SK-N-SH (cell line): ENCODE data around the gene WNT5A. TPM values are rescaled to one million over a fixed set of nuclear protein-coding genes. Genes with fewer than 3 reads are reported as not detected.
A peak's percentile ranks its signal among the peaks of the same experiment; 100 is the strongest.

Experiments
- CTCF ChIA-PET: fragments of 300-600, 350-600 bp; formaldehyde crosslinking; extraction: SDS; loops from one replicate; lab custom pipeline; 2021; lab: Yijun Ruan, JAX
- POLR2A ChIA-PET: fragments of 350-600 bp; sonication (Branson Sonifier 250); formaldehyde crosslinking; extraction: SDS; loops from one replicate; lab custom pipeline; 2020; ENCODE audit warnings: antibody characterized with exemption, inconsistent platforms; lab: Yijun Ruan, JAX
- DNase-seq: peaks from one replicate; pipeline ENCODE4 v3.0.0; 2012
- H2AFZ ChIP-seq: fragments of 200-600 bp; sonication (generic); 2 replicates; pipeline ENCODE4 v1.8.1; 2016; ENCODE audit warnings: antibody characterized with exemption, mild to moderate bottlenecking, low read depth
- H3F3A ChIP-seq: fragments of 200-600 bp; sonication (generic); replicated peaks from 2 replicates; pipeline ENCODE3; 2016; ENCODE audit warnings: antibody characterized with exemption, mild to moderate bottlenecking; ENCODE audit not compliant: insufficient read depth
- H3K27ac ChIP-seq, 2 experiments: fragments of 200-500 bp in 1 of 2; fragments of 200-600 bp in 1 of 2; sonication (Bioruptor generic) in 1 of 2; sonication (generic), shearing (Covaris generic) in 1 of 2; 2 replicates each; pipeline versions ENCODE4 v1.5.1 to v1.6.1; 2014 to 2016; ENCODE audit warnings: low read depth in 2 of 2, inconsistent platforms in 1 of 2, low read length in 1 of 2, mild to moderate bottlenecking in 1 of 2, mixed read lengths in 1 of 2
- H3K27me3 ChIP-seq: fragments of 200-600 bp; sonication (generic), shearing (Covaris generic); 2 replicates; pipeline ENCODE4 v1.6.1; 2016; ENCODE audit warnings: mixed run types; ENCODE audit not compliant: insufficient read depth
- H3K36me3 ChIP-seq, 2 experiments: fragments of 200-500 bp in 1 of 2; fragments of 200-600 bp in 1 of 2; sonication (Bioruptor generic) in 1 of 2; sonication (generic) in 1 of 2; replicated peaks in 1 of 2; 2 replicates each; pipeline versions ENCODE3 to v1.5.1; 2014 to 2016; ENCODE audit warnings: low read length in 1 of 2, mild to moderate bottlenecking in 1 of 2; ENCODE audit not compliant: insufficient read depth in 2 of 2, control insufficient read depth in 1 of 2
- H3K4me1 ChIP-seq, 2 experiments: fragments of 200-500 bp in 1 of 2; fragments of 200-600 bp in 1 of 2; sonication (Bioruptor generic) in 1 of 2; sonication (generic), shearing (Covaris generic) in 1 of 2; 2 replicates each; pipeline versions ENCODE4 v1.5.1 to v1.6.1; 2014 to 2016; ENCODE audit warnings: low read depth in 1 of 2, low read length in 1 of 2, mixed run types in 1 of 2; ENCODE audit not compliant: insufficient read depth in 2 of 2, control insufficient read depth in 1 of 2
- H3K4me2 ChIP-seq: fragments of 200-600 bp; sonication (generic), shearing (Covaris generic); 2 replicates; pipeline ENCODE4 v1.6.1; 2017; ENCODE audit warnings: mixed run types
- H3K4me3 ChIP-seq, 2 experiments: fragments of 200-500 bp in 1 of 2; fragments of 200-600 bp in 1 of 2; sonication (Bioruptor generic) in 1 of 2; sonication (generic), shearing (Covaris generic) in 1 of 2; 2 replicates each; pipeline versions ENCODE4 v1.5.1 to v1.8.1; 2014 to 2016; ENCODE audit warnings: low read depth in 2 of 2, inconsistent platforms in 1 of 2, low read length in 1 of 2, mild to moderate bottlenecking in 1 of 2, mixed read lengths in 1 of 2, moderate library complexity in 1 of 2
- H3K79me2 ChIP-seq: fragments of 200-600 bp; sonication (generic); 2 replicates; pipeline ENCODE4 v1.8.1; 2017; ENCODE audit warnings: mild to moderate bottlenecking; ENCODE audit not compliant: insufficient read depth
- H3K9ac ChIP-seq: fragments of 200-600 bp; sonication (generic); 2 replicates; pipeline ENCODE4 v1.6.1; 2017; ENCODE audit warnings: mixed run types
- H3K9me2 ChIP-seq: fragments of 200-600 bp; sonication (generic); 2 replicates; pipeline ENCODE4 v1.6.1; 2017; ENCODE audit warnings: mixed run types
- H3K9me3 ChIP-seq: fragments of 200-600 bp; sonication (generic); 2 replicates; pipeline ENCODE4 v1.6.1; 2017; ENCODE audit warnings: mixed run types, mild to moderate bottlenecking, moderate library complexity
- H4K20me1 ChIP-seq: fragments of 200-600 bp; sonication (generic); 2 replicates; pipeline ENCODE4 v1.6.1; 2017; ENCODE audit warnings: mild to moderate bottlenecking, mixed run types; ENCODE audit not compliant: insufficient read depth
- CTCF ChIP-seq: fragments of 200-600 bp; sonication (generic); IDR thresholded peaks from 2 replicates; pipeline ENCODE4 v1.6.1; 2017; ENCODE audit warnings: antibody characterized with exemption, mild to moderate bottlenecking, moderate library complexity
- EZH2phosphoT487 ChIP-seq: fragments of 200-600 bp; sonication (generic); IDR thresholded peaks from 2 replicates; pipeline ENCODE4 v1.6.1; 2017; ENCODE audit warnings: low read depth, mixed run types, mild to moderate bottlenecking, antibody characterized with exemption, moderate library complexity, borderline replicate concordance
- JUND ChIP-seq: IDR thresholded peaks from 2 replicates; pipeline ENCODE4 v1.4.0; 2012
- NFIC ChIP-seq: IDR thresholded peaks from 2 replicates; pipeline ENCODE4 v1.4.0; 2012; ENCODE audit warnings: borderline replicate concordance
- RFX5 ChIP-seq: IDR thresholded peaks from 2 replicates; pipeline ENCODE4 v1.6.1; 2012; ENCODE audit warnings: mild to moderate bottlenecking, improper control_type of control experiment, low read length
- SMC3 ChIP-seq: IDR thresholded peaks from 2 replicates; pipeline ENCODE4 v1.6.1; 2012; ENCODE audit warnings: low read depth, low read length, improper control_type of control experiment
- TEAD4 ChIP-seq: IDR thresholded peaks from 2 replicates; pipeline ENCODE4 v1.4.0; 2012; ENCODE audit warnings: mild to moderate bottlenecking, borderline replicate concordance; ENCODE audit not compliant: insufficient read depth
- USF1 ChIP-seq: IDR thresholded peaks from 2 replicates; pipeline ENCODE4 v1.4.0; 2012; ENCODE audit warnings: low read depth, borderline replicate concordance
- WGBS: methylation state at CpG from one replicate; pipeline ENCODE4 v1.1.6; 2017; ENCODE audit warnings: low lambda C conversion rate; 5-methylcytosine and 5-hydroxymethylcytosine counted together
- polyA plus RNA-seq, 3 experiments: library from polyadenylated mRNA; depleted of rRNA; stranded (reverse); fragments of >200 nt; gene quantifications; 2 replicates each; pipeline ENCODE4 v1.2.3, GENCODE V29; 2012
- TF ChIP-seq, protein P1 (sequence below): fragments of 150-350 bp; IDR thresholded peaks from 2 replicates; pipeline ENCODE4 v1.6.1; 2017; ENCODE audit warnings: antibody characterized with exemption, low read length, low read depth, borderline replicate concordance
- TF ChIP-seq, protein P2 (sequence below): IDR thresholded peaks from 2 replicates; pipeline ENCODE4 v1.6.1; 2012; ENCODE audit warnings: mild to moderate bottlenecking, low read depth, low read length, moderate library complexity

WNT5A gene
- polyA plus RNA-seq, 1 of the 3 experiments (the other 2 are of a cell fraction): 30.7 TPM

DNA sequence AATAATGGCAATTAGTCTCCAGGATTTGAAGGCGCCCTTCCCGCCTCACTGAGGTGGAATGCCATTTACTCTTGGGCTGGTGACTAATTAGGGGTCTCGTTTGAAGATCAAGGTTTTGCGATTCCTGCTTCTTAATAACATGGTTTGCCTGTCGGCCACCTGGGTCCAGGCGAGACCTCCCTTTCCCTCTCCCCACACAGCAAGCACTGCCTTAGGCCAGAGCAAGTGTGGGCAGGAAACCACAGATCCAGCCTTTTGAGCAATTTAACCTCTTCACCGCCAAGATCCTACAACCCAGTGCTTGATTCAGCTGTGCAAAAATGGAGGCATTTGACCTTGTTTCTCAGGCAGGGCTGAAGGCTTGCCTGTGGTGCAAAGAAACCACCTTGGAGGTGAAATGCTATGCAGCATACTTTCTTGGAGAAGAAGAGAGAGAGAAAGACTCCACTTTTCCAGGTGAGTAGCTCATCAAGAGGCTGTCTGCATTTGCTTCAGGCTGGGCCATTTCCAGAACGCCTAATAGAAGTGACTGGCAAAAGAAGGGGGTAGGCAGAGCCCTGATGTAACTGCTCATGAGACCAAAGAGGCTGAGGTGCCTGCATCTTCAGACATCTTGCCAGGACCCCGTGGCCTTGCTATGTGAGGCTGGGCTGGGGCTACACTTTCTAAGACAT lies 34.1 kb upstream of the WNT5A start (continued):
- TF ChIP-seq, protein P1, sequence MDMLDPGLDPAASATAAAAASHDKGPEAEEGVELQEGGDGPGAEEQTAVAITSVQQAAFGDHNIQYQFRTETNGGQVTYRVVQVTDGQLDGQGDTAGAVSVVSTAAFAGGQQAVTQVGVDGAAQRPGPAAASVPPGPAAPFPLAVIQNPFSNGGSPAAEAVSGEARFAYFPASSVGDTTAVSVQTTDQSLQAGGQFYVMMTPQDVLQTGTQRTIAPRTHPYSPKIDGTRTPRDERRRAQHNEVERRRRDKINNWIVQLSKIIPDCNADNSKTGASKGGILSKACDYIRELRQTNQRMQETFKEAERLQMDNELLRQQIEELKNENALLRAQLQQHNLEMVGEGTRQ: no peak
- TF ChIP-seq SMC3 (no peak), JUND (no peak), CTCF (no peak), TEAD4 (no peak), RFX5 (no peak)

GRCh38 chr3:55519019-55519418 lies 31.9 kb upstream of the WNT5A start:
- no peak for DNase-seq
- TF ChIP-seq EZH2phosphoT487: no peak
- no peaks in the 10 kb centered on the region for H3K9me3 ChIP-seq
- H3K4me1 ChIP-seq: peaks cover 0 to 12% of the 10 kb centered on the region in 2 experiments; a peak in 2 of 4 replicates
- no CpG with 5 or more reads among the region's 3 CpGs for WGBS
- H3K9ac ChIP-seq: no peak overlapping the region
- ChIA-PET CTCF (no interaction called here), POLR2A (no interaction called here)
- H3K4me3 ChIP-seq: no peak overlapping the region
- H3K27me3 ChIP-seq: no peaks in the 10 kb centered on the region
- no peaks in the 10 kb centered on the region for H4K20me1 ChIP-seq
- no peaks in the 10 kb centered on the region for H3K9me2 ChIP-seq
- H3K4me2 ChIP-seq: no peak overlapping the region
- no peaks in the 10 kb centered on the region for H3K79me2 ChIP-seq
- no peak overlapping the region for H2AFZ ChIP-seq
- H3K27ac ChIP-seq: no peak overlapping the region
- H3K36me3 ChIP-seq: no peaks in the 10 kb centered on the region
- H3F3A ChIP-seq: no peaks in the 10 kb centered on the region

DNA sequence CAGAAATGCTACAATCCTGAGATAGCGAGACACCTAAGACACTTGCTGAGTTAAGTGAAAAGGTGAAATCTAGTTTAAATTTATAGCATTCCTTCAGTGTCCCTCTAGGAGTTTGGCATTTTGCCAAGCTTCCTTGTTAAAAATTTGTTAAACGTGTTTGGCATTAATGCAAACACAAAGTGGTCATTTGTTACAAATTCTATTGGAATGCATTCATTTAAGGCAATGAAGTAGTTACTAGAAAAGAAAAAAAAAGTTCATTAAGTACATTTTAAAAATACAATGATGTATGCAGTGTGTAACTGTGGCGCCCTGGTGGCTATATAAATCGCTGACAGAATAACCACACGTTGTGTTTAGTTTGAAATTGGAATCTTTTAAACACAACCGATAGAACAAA lies 31.3 kb upstream of the WNT5A start:
- Histone ChIP-seq H4K20me1 (no peaks in the 10 kb centered on the region), H3F3A (no peaks in the 10 kb centered on the region), H3K27me3 (no peaks in the 10 kb centered on the region), H3K9me2 (no peaks in the 10 kb centered on the region), H3K36me3 (no peaks in the 10 kb centered on the region), H3K27ac (no peak overlapping the region), H2AFZ (no peak overlapping the region), H3K9me3 (no peaks in the 10 kb centered on the region), H3K9ac (no peak overlapping the region), H3K4me1 (peaks cover 0 to 12% of the 10 kb centered on the region in 2 experiments; a peak in 2 of 4 replicates), H3K4me2 (no peak overlapping the region), H3K79me2 (no peaks in the 10 kb centered on the region), H3K4me3 (no peak overlapping the region)
- ChIA-PET POLR2A (no interaction called here), CTCF (no interaction called here)
- no peak for DNase-seq
- TF ChIP-seq USF1 (no peak), NFIC (peak; percentile 38; the same call in 1 of the 2 replicates)
- TF ChIP-seq, protein P2, sequence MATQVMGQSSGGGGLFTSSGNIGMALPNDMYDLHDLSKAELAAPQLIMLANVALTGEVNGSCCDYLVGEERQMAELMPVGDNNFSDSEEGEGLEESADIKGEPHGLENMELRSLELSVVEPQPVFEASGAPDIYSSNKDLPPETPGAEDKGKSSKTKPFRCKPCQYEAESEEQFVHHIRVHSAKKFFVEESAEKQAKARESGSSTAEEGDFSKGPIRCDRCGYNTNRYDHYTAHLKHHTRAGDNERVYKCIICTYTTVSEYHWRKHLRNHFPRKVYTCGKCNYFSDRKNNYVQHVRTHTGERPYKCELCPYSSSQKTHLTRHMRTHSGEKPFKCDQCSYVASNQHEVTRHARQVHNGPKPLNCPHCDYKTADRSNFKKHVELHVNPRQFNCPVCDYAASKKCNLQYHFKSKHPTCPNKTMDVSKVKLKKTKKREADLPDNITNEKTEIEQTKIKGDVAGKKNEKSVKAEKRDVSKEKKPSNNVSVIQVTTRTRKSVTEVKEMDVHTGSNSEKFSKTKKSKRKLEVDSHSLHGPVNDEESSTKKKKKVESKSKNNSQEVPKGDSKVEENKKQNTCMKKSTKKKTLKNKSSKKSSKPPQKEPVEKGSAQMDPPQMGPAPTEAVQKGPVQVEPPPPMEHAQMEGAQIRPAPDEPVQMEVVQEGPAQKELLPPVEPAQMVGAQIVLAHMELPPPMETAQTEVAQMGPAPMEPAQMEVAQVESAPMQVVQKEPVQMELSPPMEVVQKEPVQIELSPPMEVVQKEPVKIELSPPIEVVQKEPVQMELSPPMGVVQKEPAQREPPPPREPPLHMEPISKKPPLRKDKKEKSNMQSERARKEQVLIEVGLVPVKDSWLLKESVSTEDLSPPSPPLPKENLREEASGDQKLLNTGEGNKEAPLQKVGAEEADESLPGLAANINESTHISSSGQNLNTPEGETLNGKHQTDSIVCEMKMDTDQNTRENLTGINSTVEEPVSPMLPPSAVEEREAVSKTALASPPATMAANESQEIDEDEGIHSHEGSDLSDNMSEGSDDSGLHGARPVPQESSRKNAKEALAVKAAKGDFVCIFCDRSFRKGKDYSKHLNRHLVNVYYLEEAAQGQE: no peak
- 80% methylated on average over 6 of the region's 6 CpGs for WGBS
